A673 (cell line): ENCODE measurements around the gene P2RY1.

Experiments
- EZH2 ChIP-seq: fragments of 200-600 bp; sonication (generic); IDR thresholded peaks from 2 replicates; pipeline ENCODE4 v1.6.1; 2017; ENCODE audit warnings: borderline replicate concordance, low read depth, mild to moderate bottlenecking, mixed read lengths, antibody characterized with exemption, low read length; ENCODE audit not compliant: poor library complexity, severe bottlenecking
- TF ChIP-seq, protein P1 (sequence below): fragments of 300-800, 200-600 bp; sonication (generic); conservative IDR thresholded peaks from 2 replicates; pipeline ENCODE4 v1.5.1; 2017; ENCODE audit warnings: low read depth, mild to moderate bottlenecking, antibody characterized with exemption, low read length, moderate library complexity, mixed read lengths

DNA sequence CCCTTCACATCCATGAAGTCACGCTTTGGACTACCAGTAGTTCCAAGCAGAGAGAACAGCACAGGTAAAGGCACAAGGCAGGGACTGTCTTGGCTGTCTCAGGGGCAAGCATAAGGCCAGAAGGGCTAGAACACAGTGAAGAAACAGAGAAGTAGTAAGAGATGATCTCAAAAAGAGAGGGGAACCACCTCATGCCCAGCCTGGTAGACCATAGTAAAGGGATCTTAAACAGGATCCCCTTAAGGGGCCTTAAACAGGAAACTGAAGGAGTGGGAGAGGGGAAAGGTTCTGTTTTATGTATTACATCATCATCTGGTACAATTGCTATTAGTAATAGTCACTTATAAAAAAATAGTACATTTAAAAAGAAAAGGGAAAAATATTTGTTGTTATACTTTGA, 25.8 kb downstream of the P2RY1 start:
- TF ChIP-seq, protein P1, sequence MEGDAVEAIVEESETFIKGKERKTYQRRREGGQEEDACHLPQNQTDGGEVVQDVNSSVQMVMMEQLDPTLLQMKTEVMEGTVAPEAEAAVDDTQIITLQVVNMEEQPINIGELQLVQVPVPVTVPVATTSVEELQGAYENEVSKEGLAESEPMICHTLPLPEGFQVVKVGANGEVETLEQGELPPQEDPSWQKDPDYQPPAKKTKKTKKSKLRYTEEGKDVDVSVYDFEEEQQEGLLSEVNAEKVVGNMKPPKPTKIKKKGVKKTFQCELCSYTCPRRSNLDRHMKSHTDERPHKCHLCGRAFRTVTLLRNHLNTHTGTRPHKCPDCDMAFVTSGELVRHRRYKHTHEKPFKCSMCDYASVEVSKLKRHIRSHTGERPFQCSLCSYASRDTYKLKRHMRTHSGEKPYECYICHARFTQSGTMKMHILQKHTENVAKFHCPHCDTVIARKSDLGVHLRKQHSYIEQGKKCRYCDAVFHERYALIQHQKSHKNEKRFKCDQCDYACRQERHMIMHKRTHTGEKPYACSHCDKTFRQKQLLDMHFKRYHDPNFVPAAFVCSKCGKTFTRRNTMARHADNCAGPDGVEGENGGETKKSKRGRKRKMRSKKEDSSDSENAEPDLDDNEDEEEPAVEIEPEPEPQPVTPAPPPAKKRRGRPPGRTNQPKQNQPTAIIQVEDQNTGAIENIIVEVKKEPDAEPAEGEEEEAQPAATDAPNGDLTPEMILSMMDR: no peak
- TF ChIP-seq EZH2: no peak
